ENCODE data around the gene CBLN3. TPM values are rescaled to one million over a fixed set of nuclear protein-coding genes. Genes with fewer than 3 reads are reported as not detected.

The CBLN3 gene
- total RNA-seq, 1 experiment from 2014 or later = 3.4 TPM

- DNase-seq = no peak
- no TSS peak for BruUV-seq (replicated peaks)
- Histone ChIP-seq H3K9me2 (replicated peaks; ENCODE audit: low read length) (no peaks in the 10 kb centered on the region), H3K36me3 (ENCODE audit: low read depth, low read length) (no peaks in the 10 kb centered on the region), H3K4me3 (ENCODE audit: low read length) (no peak overlapping the region), H3K9ac (ENCODE audit: low read length) (no peak overlapping the region), H3K9me3 (ENCODE audit: low read length) (no peaks in the 10 kb centered on the region), H2AFZ (ENCODE audit: low read length) (no peak overlapping the region), H3F3A (ENCODE audit: low read length, unreplicated experiment) (peaks cover 4% of the 10 kb centered on the region), H3K4me2 (ENCODE audit: low read length) (no peak overlapping the region), H4K20me1 (ENCODE audit: low read length) (no peaks in the 10 kb centered on the region), H3K4me1 (ENCODE audit: insufficient read depth, low read length) (peaks cover 35% of the 10 kb centered on the region), H3K27ac (ENCODE audit: low read length) (no peak overlapping the region), H3K79me2 (ENCODE audit: low read length) (no peaks in the 10 kb centered on the region), H3K27me3 (ENCODE audit: low read length) (no peaks in the 10 kb centered on the region)
- POLR2A ChIA-PET (ENCODE audit: unreplicated experiment) = no interaction called here
- no peak for ATAC-seq
- intact Hi-C loops (cut with micrococcal nuclease) = no loop called here
- TF ChIP-seq CTCF (conservative IDR thresholded peaks at IDR 0.05; ENCODE audit: low read depth, low read length) (no peak), EZH2 (IDR thresholded peaks at IDR 0.05; ENCODE audit: low read length, unreplicated experiment) (no peak), EZH2phosphoT487 (IDR thresholded peaks at IDR 0.05; ENCODE audit: borderline replicate concordance, low read length) (no peak)
- CTCF ChIA-PET = no interaction called here
Observed at GRCh38 chr14:24422694-24423601, 6.5 kb downstream of the CBLN3 start.

- no peaks in the 10 kb centered on the region for H3K79me2 ChIP-seq (ENCODE audit: low read length)
- no TSS peak for BruUV-seq (replicated peaks)
- H4K20me1 ChIP-seq (ENCODE audit: low read length) = no peaks in the 10 kb centered on the region
- peaks cover 4% of the 10 kb centered on the region for H3F3A ChIP-seq (ENCODE audit: low read length, unreplicated experiment)
- H3K9me3 ChIP-seq (ENCODE audit: low read length) = no peaks in the 10 kb centered on the region
- ATAC-seq (no peak), DNase-seq (no peak)
- H3K9ac ChIP-seq (ENCODE audit: low read length) = no peak overlapping the region
- peaks cover 39% of the 10 kb centered on the region for H3K4me1 ChIP-seq (ENCODE audit: insufficient read depth, low read length)
- no peak overlapping the region for H2AFZ ChIP-seq (ENCODE audit: low read length)
- TF ChIP-seq CTCF (conservative IDR thresholded peaks at IDR 0.05; ENCODE audit: low read depth, low read length) = no peak
- no peak for TF ChIP-seq EZH2phosphoT487 (IDR thresholded peaks at IDR 0.05; ENCODE audit: borderline replicate concordance, low read length)
- TF ChIP-seq EZH2 (IDR thresholded peaks at IDR 0.05; ENCODE audit: low read length, unreplicated experiment) = no peak
- H3K4me2 ChIP-seq (ENCODE audit: low read length) = no peak overlapping the region
- no peaks in the 10 kb centered on the region for H3K9me2 ChIP-seq (replicated peaks; ENCODE audit: low read length)
- intact Hi-C loops (cut with micrococcal nuclease) = no loop called here
- H3K4me3 ChIP-seq (ENCODE audit: low read length) = no peak overlapping the region
- ChIA-PET POLR2A (ENCODE audit: unreplicated experiment) (no interaction called here), CTCF (no interaction called here)
- H3K36me3 ChIP-seq (ENCODE audit: low read depth, low read length) = no peaks in the 10 kb centered on the region
- no peak overlapping the region for H3K27ac ChIP-seq (ENCODE audit: low read length)
- H3K27me3 ChIP-seq (ENCODE audit: low read length) = no peaks in the 10 kb centered on the region
Observed at GRCh38 chr14:24422261-24422660, 7.2 kb downstream of the CBLN3 start.

- no TSS peak for BruUV-seq (replicated peaks)
- ChIA-PET CTCF (interaction anchor here (0.7 to 1.2 kb wide), 3 partner anchors 13 to 321 kb away, joined by 3 to 7 read pairs (median 4); no protein-coding TSS in a partner anchor), POLR2A (ENCODE audit: unreplicated experiment) (interaction anchor here (0.6 kb wide), 1 partner anchor 11 kb away, joined by 3 read pairs; the partner anchor contains the start of gene KHNYN)
Observed at GRCh38 chr14:24418492-24418873, 11.0 kb downstream of the CBLN3 start.

More at GRCh38 chr14:24418492-24418873, 11.0 kb downstream of the CBLN3 start:
- TF ChIP-seq EZH2phosphoT487 (IDR thresholded peaks at IDR 0.05; ENCODE audit: borderline replicate concordance, low read length) (no peak), CTCF (conservative IDR thresholded peaks at IDR 0.05; ENCODE audit: low read depth, low read length) (no peak), EZH2 (IDR thresholded peaks at IDR 0.05; ENCODE audit: low read length, unreplicated experiment) (no peak)
- H3K27ac ChIP-seq (ENCODE audit: low read length) = peak overlapping the region; percentile 71
- no peaks in the 10 kb centered on the region for H3K27me3 ChIP-seq (ENCODE audit: low read length)
- H3K9me3 ChIP-seq (ENCODE audit: low read length) = no peaks in the 10 kb centered on the region
- 0 out of 2 replicates have a peak overlapping the region, but pooled peaks have one; percentile 10 for H2AFZ ChIP-seq (ENCODE audit: low read length)
- H3K4me3 ChIP-seq (ENCODE audit: low read length) = no peak overlapping the region
- H3K9ac ChIP-seq (ENCODE audit: low read length) = no peak overlapping the region
- no peaks in the 10 kb centered on the region for H3K9me2 ChIP-seq (replicated peaks; ENCODE audit: low read length)
- H3F3A ChIP-seq (ENCODE audit: low read length, unreplicated experiment) = peaks cover 4% of the 10 kb centered on the region
- H3K4me2 ChIP-seq (ENCODE audit: low read length) = peak overlapping the region; percentile 34
- H4K20me1 ChIP-seq (ENCODE audit: low read length) = no peaks in the 10 kb centered on the region
- H3K36me3 ChIP-seq (ENCODE audit: low read depth, low read length) = no peaks in the 10 kb centered on the region
- no peaks in the 10 kb centered on the region for H3K79me2 ChIP-seq (ENCODE audit: low read length)
- DNase-seq (peak; percentile 93), ATAC-seq (peak; percentile 92)
- intact Hi-C loops (cut with micrococcal nuclease) = no loop called here
- peaks cover 20% of the 10 kb centered on the region for H3K4me1 ChIP-seq (ENCODE audit: insufficient read depth, low read length)

All from PC-3 (cell line).